DOHH2 (cell line): ENCODE results near the gene DDAH2.

Experiments
- CTCF ChIP-seq: fragments of 200-600 bp; sonication (generic); IDR thresholded peaks from one replicate; pipeline ENCODE4 v1.5.1; 2014; ENCODE audit warnings: antibody characterized with exemption, mild to moderate bottlenecking, low read depth, low read length; ENCODE audit not compliant: poor library complexity, severe bottlenecking
- EZH2phosphoT487 ChIP-seq: fragments of 200-600 bp; sonication (generic); IDR thresholded peaks from 2 replicates; pipeline ENCODE4 v1.6.1; 2017; ENCODE audit warnings: borderline replicate concordance, mild to moderate bottlenecking, antibody characterized with exemption, low read length, moderate library complexity, mixed read lengths

- no peak for TF ChIP-seq CTCF
- no peak for TF ChIP-seq EZH2phosphoT487
These were observed 35.1 kb upstream of the DDAH2 start for GRCh38 chr6:31764198-31764597.
